H9 (cell line): ENCODE data around the gene C1QTNF2. TPM values are rescaled to one million over a fixed set of nuclear protein-coding genes. Genes with fewer than 3 reads are reported as not detected.

ENCODE experiments used
- DNase-seq: peaks from one replicate; pipeline ENCODE4 v3.0.0-alpha.2; 2017
- H2AFZ ChIP-seq: one replicate; pipeline ENCODE4 v1.6.1; 2013; ENCODE audit warnings: mild to moderate bottlenecking, low read length, control low read depth, moderate library complexity
- H2AK5ac ChIP-seq: 2 replicates; pipeline ENCODE4 v1.6.1; 2013; ENCODE audit warnings: low read length, control low read depth, mixed read lengths; ENCODE audit not compliant: insufficient read length
- H2BK120ac ChIP-seq: one replicate; pipeline ENCODE4 v1.6.1; 2013; ENCODE audit warnings: low read depth, mild to moderate bottlenecking, low read length, control low read depth, inconsistent platforms; ENCODE audit not compliant: poor library complexity, severe bottlenecking
- H2BK12ac ChIP-seq: 2 replicates; pipeline ENCODE4 v1.6.1; 2013; ENCODE audit warnings: low read length, control low read depth, mixed read lengths, low read depth; ENCODE audit not compliant: insufficient read length
- H2BK15ac ChIP-seq: 2 replicates; pipeline ENCODE4 v1.6.1; 2013; ENCODE audit warnings: low read depth, low read length, control low read depth
- H2BK20ac ChIP-seq: one replicate; pipeline ENCODE4 v1.6.1; 2013; ENCODE audit warnings: low read depth, mild to moderate bottlenecking, low read length, control low read depth, inconsistent platforms; ENCODE audit not compliant: poor library complexity, severe bottlenecking
- H2BK5ac ChIP-seq: 2 replicates; pipeline ENCODE4 v1.6.1; 2013; ENCODE audit warnings: low read length, control low read depth, mixed read lengths; ENCODE audit not compliant: insufficient read length
- H3K14ac ChIP-seq: 2 replicates; pipeline ENCODE4 v1.6.1; 2013; ENCODE audit warnings: low read length, control low read depth; ENCODE audit not compliant: insufficient read depth
- H3K18ac ChIP-seq: 2 replicates; pipeline ENCODE4 v1.6.1; 2013; ENCODE audit warnings: low read depth, mild to moderate bottlenecking, mixed read lengths, low read length, control low read depth; ENCODE audit not compliant: insufficient read length
- H3K23ac ChIP-seq: 2 replicates; pipeline ENCODE4 v1.6.1; 2013; ENCODE audit warnings: low read length, control low read depth, mixed read lengths, low read depth; ENCODE audit not compliant: insufficient read length
- H3K23me2 ChIP-seq: 2 replicates; pipeline ENCODE4 v1.6.1; 2013; ENCODE audit warnings: low read depth, mild to moderate bottlenecking, mixed read lengths, low read length, control low read depth; ENCODE audit not compliant: insufficient read length, poor library complexity, severe bottlenecking
- H3K27ac ChIP-seq: 2 replicates; pipeline ENCODE4 v1.5.1; 2013; ENCODE audit warnings: low read length, control low read depth, mixed read lengths, low read depth; ENCODE audit not compliant: insufficient read length
- H3K27me3 ChIP-seq: 2 replicates; pipeline ENCODE4 v1.6.1; 2013; ENCODE audit warnings: low read length, control low read depth, inconsistent platforms; ENCODE audit not compliant: insufficient read depth
- H3K4ac ChIP-seq: 2 replicates; pipeline ENCODE4 v1.6.1; 2013; ENCODE audit warnings: low read depth, mild to moderate bottlenecking, control low read depth, inconsistent platforms, low read length, moderate library complexity
- H3K4me1 ChIP-seq: 2 replicates; pipeline ENCODE4 v1.6.1; 2013; ENCODE audit warnings: low read length, control low read depth, inconsistent platforms; ENCODE audit not compliant: insufficient read depth
- H3K4me2 ChIP-seq: 2 replicates; pipeline ENCODE4 v1.6.1; 2013; ENCODE audit warnings: low read length, control low read depth, mixed read lengths; ENCODE audit not compliant: insufficient read length, insufficient read depth
- H3K56ac ChIP-seq: 2 replicates; pipeline ENCODE4 v1.6.1; 2013; ENCODE audit warnings: low read depth, mild to moderate bottlenecking, mixed read lengths, low read length, control low read depth; ENCODE audit not compliant: insufficient read length
- H3K79me1 ChIP-seq: 2 replicates; pipeline ENCODE4 v1.6.1; 2013; ENCODE audit warnings: low read depth, mild to moderate bottlenecking, moderate library complexity, low read length, control low read depth, inconsistent platforms; ENCODE audit not compliant: insufficient read depth, poor library complexity, severe bottlenecking
- H3K79me2 ChIP-seq: 2 replicates; pipeline ENCODE4 v1.6.1; 2013; ENCODE audit warnings: low read length, control low read depth, inconsistent platforms; ENCODE audit not compliant: insufficient read depth
- H3K9ac ChIP-seq: 2 replicates; pipeline ENCODE4 v1.6.1; 2013; ENCODE audit warnings: low read length, control low read depth, mixed read lengths; ENCODE audit not compliant: insufficient read length; ENCODE audit errors: extremely low read depth
- H3K9me3 ChIP-seq: one replicate; pipeline ENCODE4 v1.6.1; 2013; ENCODE audit warnings: low read depth, low read length, inconsistent platforms; ENCODE audit not compliant: control insufficient read depth
- H3T11ph ChIP-seq: one replicate; pipeline ENCODE4 v1.6.1; 2013; ENCODE audit warnings: mild to moderate bottlenecking, low read length, control low read depth, inconsistent platforms
- H4K20me1 ChIP-seq: one replicate; pipeline ENCODE4 v1.6.1; 2013; ENCODE audit not compliant: control insufficient read depth, insufficient read length, insufficient read depth
- H4K5ac ChIP-seq: 2 replicates; pipeline ENCODE4 v1.6.1; 2013; ENCODE audit warnings: low read depth, mild to moderate bottlenecking, mixed read lengths, low read length, control low read depth; ENCODE audit not compliant: insufficient read length
- H4K8ac ChIP-seq: replicated peaks from 2 replicates; pipeline ENCODE4 v1.6.1; 2013; ENCODE audit warnings: low read length, control low read depth, mixed read lengths, low read depth; ENCODE audit not compliant: insufficient read length
- H4K91ac ChIP-seq: 2 replicates; pipeline ENCODE4 v1.6.1; 2013; ENCODE audit warnings: low read depth, mild to moderate bottlenecking, moderate library complexity, mixed read lengths, low read length, control low read depth; ENCODE audit not compliant: insufficient read length
- H3K27ac Mint-ChIP-seq, 3 experiments: 2 replicates in 2 of 3; 3 replicates in 1 of 3; pipeline ENCODE4 v1.8.0; 2020 to 2021; ENCODE audit warnings: mixed read lengths in 3 of 3, mild to moderate bottlenecking in 1 of 3, moderate library complexity in 1 of 3
- H3K27me3 Mint-ChIP-seq: 2 replicates; pipeline ENCODE4 v1.8.0; 2021; ENCODE audit warnings: low read depth, mild to moderate bottlenecking, moderate library complexity, mixed read lengths
- H3K36me3 Mint-ChIP-seq, 3 experiments: 2 replicates in 2 of 3; 3 replicates in 1 of 3; pipeline ENCODE4 v1.8.0; 2020 to 2021; ENCODE audit warnings: low read depth in 3 of 3, mixed read lengths in 3 of 3; ENCODE audit not compliant: insufficient read depth in 1 of 3
- H3K4me1 Mint-ChIP-seq, 2 experiments: 2 replicates each; pipeline ENCODE4 v1.8.0; 2020; ENCODE audit warnings: mixed read lengths in 2 of 2
- H3K4me3 Mint-ChIP-seq, 2 experiments: 2 replicates in 1 of 2; 3 replicates in 1 of 2; pipeline ENCODE4 v1.8.0; 2020 to 2021; ENCODE audit warnings: mild to moderate bottlenecking in 2 of 2, mixed read lengths in 2 of 2, moderate library complexity in 1 of 2
- H3K9me3 Mint-ChIP-seq, 2 experiments: 2 replicates in 1 of 2; 3 replicates in 1 of 2; pipeline ENCODE4 v1.8.0; 2020; ENCODE audit warnings: mild to moderate bottlenecking in 2 of 2, mixed read lengths in 2 of 2, moderate library complexity in 1 of 2
- CTCF ChIP-seq: fragments of 200-600 bp; sonication (generic); conservative IDR thresholded peaks from 3 replicates; pipeline ENCODE4 v1.8.0; 2021; ENCODE audit warnings: antibody characterized with exemption, mild to moderate bottlenecking
- WGBS: extraction: QIAGEN DNeasy Blood & Tissue Kit; methylation state at CpG from one replicate; pipeline ENCODE4 v1.1.7; 2013; ENCODE audit warnings: missing lambda C conversion rate, low lambda C conversion rate, mixed read lengths; ENCODE audit not compliant: insufficient read length; ENCODE audit errors: extremely low coverage; 5-methylcytosine and 5-hydroxymethylcytosine counted together
- total RNA-seq: library from RNA; stranded (reverse); gene quantifications from 2 replicates; pipeline ENCODE4 v1.2.1, GENCODE V29; 2021

The C1QTNF2 gene
- total RNA-seq, 1 experiment from 2014 or later: 0.59 TPM

- H3K27me3 Mint-ChIP-seq: no peaks in the 10 kb centered on the region; the same call in 1 of the 2 replicates
- Histone ChIP-seq H3K18ac (no peak overlapping the region), H4K20me1 (no peaks in the 10 kb centered on the region), H3K27me3 (no peaks in the 10 kb centered on the region), H3K9ac (no peak overlapping the region), H2AK5ac (no peak overlapping the region), H2BK20ac (no peak overlapping the region), H3K27ac (no peak overlapping the region), H3K79me2 (no peaks in the 10 kb centered on the region), H3K4me1 (peaks cover 8% of the 10 kb centered on the region), H4K8ac (no peak overlapping the region), H3K79me1 (no peaks in the 10 kb centered on the region), H2BK120ac (no peak overlapping the region), H2BK5ac (no peak overlapping the region), H3K4me2 (no peak overlapping the region), H4K5ac (no peak overlapping the region), H3T11ph (no peak overlapping the region), H2BK15ac (no peak overlapping the region), H3K23ac (no peak overlapping the region), H3K23me2 (peaks cover 6% of the 10 kb centered on the region), H2BK12ac (no peak overlapping the region), H3K14ac (no peak overlapping the region), H3K4ac (no peak overlapping the region), H2AFZ (no peak overlapping the region), H3K56ac (no peak overlapping the region), H3K9me3 (no peaks in the 10 kb centered on the region), H4K91ac (no peak overlapping the region)
- no peaks in the 10 kb centered on the region for H3K36me3 Mint-ChIP-seq
- no peak for DNase-seq
- no CpG with 5 or more reads among the region's 5 CpGs for WGBS
- H3K4me3 Mint-ChIP-seq: no peak overlapping the region
- TF ChIP-seq CTCF: no peak
- H3K27ac Mint-ChIP-seq: no peak overlapping the region
- no peaks in the 10 kb centered on the region; a peak in 3 of 5 replicates for H3K9me3 Mint-ChIP-seq
- peaks cover 32 to 42% of the 10 kb centered on the region in 2 experiments for H3K4me1 Mint-ChIP-seq
These were observed 53.0 kb downstream of the C1QTNF2 start for GRCh38 chr5:160317434-160317833.
